Measurements from ENCODE around the gene ARL8B. TPM values are rescaled to one million over a fixed set of nuclear protein-coding genes. Genes with fewer than 3 reads are reported as not detected.

ARL8B gene
- polyA plus RNA-seq, 1 experiment, result 47.0 TPM

- ChIA-PET POLR2A (interaction anchor here (0.6 kb wide), 1 partner anchor 93 kb away, joined by 10 read pairs; no protein-coding TSS in a partner anchor), CTCF (interaction anchor here (0.8 kb wide), 1 partner anchor 449 kb away, joined by 5 read pairs; no protein-coding TSS in a partner anchor)
- no peak for TF ChIP-seq CTCF (IDR thresholded peaks at IDR 0.05; ENCODE audit: low read depth, low read length)
- no peak for DNase-seq (ENCODE audit: low read depth, low spot score)
- H3K27ac ChIP-seq (ENCODE audit: low read depth, low read length), result no peak overlapping the region
- no peaks in the 10 kb centered on the region for H3K27me3 ChIP-seq (ENCODE audit: control insufficient read depth, insufficient read depth, low read length)
- H3K4me3 ChIP-seq (ENCODE audit: low read depth, low read length), result no peak overlapping the region
- H3K9me3 ChIP-seq (ENCODE audit: control insufficient read depth, insufficient read depth, low read length), result no peaks in the 10 kb centered on the region
Observed at GRCh38 chr3:5160940-5161858, 39.1 kb downstream of the ARL8B start.

GRCh38 chr3:5162102-5162501, 40.0 kb downstream of the ARL8B start:
- Histone ChIP-seq H3K27me3 (ENCODE audit: control insufficient read depth, insufficient read depth, low read length) (no peaks in the 10 kb centered on the region), H3K9me3 (ENCODE audit: control insufficient read depth, insufficient read depth, low read length) (no peaks in the 10 kb centered on the region), H3K4me3 (ENCODE audit: low read depth, low read length) (no peak overlapping the region), H3K27ac (ENCODE audit: low read depth, low read length) (no peak overlapping the region)
- ChIA-PET POLR2A (no interaction called here), CTCF (interaction anchor here (0.8 kb wide), 1 partner anchor 450 kb away, joined by 5 read pairs; no protein-coding TSS in a partner anchor)
- no peak for TF ChIP-seq CTCF (IDR thresholded peaks at IDR 0.05; ENCODE audit: low read depth, low read length)
- DNase-seq (ENCODE audit: low read depth, low spot score), result peak; percentile 42

GRCh38 chr3:5165698-5166097, 43.6 kb downstream of the ARL8B start:
- no peak for DNase-seq (ENCODE audit: low read depth, low spot score)
- ChIA-PET CTCF (no interaction called here), POLR2A (no interaction called here)
- H3K27me3 ChIP-seq (ENCODE audit: control insufficient read depth, insufficient read depth, low read length), result no peaks in the 10 kb centered on the region
- H3K27ac ChIP-seq (ENCODE audit: low read depth, low read length), result no peak overlapping the region
- TF ChIP-seq CTCF (IDR thresholded peaks at IDR 0.05; ENCODE audit: low read depth, low read length), result no peak
- H3K9me3 ChIP-seq (ENCODE audit: control insufficient read depth, insufficient read depth, low read length), result no peaks in the 10 kb centered on the region
- no peak overlapping the region for H3K4me3 ChIP-seq (ENCODE audit: low read depth, low read length)

GRCh38 chr3:5166846-5167245, 44.8 kb downstream of the ARL8B start:
- Histone ChIP-seq H3K27ac (ENCODE audit: low read depth, low read length) (no peak overlapping the region), H3K27me3 (ENCODE audit: control insufficient read depth, insufficient read depth, low read length) (no peaks in the 10 kb centered on the region), H3K4me3 (ENCODE audit: low read depth, low read length) (no peak overlapping the region), H3K9me3 (ENCODE audit: control insufficient read depth, insufficient read depth, low read length) (no peaks in the 10 kb centered on the region)
- TF ChIP-seq CTCF (IDR thresholded peaks at IDR 0.05; ENCODE audit: low read depth, low read length), result no peak
- ChIA-PET CTCF (interaction anchor here (1.3 to 1.4 kb wide), 2 partner anchors 28 to 30 kb away, joined by 3 to 4 read pairs; no protein-coding TSS in a partner anchor), POLR2A (no interaction called here)
- DNase-seq (ENCODE audit: low read depth, low spot score), result no peak

- no peaks in the 10 kb centered on the region for H3K27me3 ChIP-seq (ENCODE audit: control insufficient read depth, insufficient read depth, low read length)
- DNase-seq (ENCODE audit: low read depth, low spot score), result no peak
- H3K4me3 ChIP-seq (ENCODE audit: low read depth, low read length), result no peak overlapping the region
- H3K9me3 ChIP-seq (ENCODE audit: control insufficient read depth, insufficient read depth, low read length), result no peaks in the 10 kb centered on the region
- CTCF ChIA-PET, result interaction anchor here (1.4 kb wide), 1 partner anchor 29 kb away, joined by 3 read pairs; no protein-coding TSS in a partner anchor
- POLR2A ChIA-PET, result no interaction called here
- H3K27ac ChIP-seq (ENCODE audit: low read depth, low read length), result no peak overlapping the region
- no peak for TF ChIP-seq CTCF (IDR thresholded peaks at IDR 0.05; ENCODE audit: low read depth, low read length)
Observed at GRCh38 chr3:5168110-5168509, 46.0 kb downstream of the ARL8B start.
